DMS53 (cell line): ENCODE data around the gene AUNIP.

ENCODE experiments used
- DNase-seq: peaks from one replicate; lab custom pipeline; 2025; lab: John Stamatoyannopoulos, UW

Gene AUNIP

DNA sequence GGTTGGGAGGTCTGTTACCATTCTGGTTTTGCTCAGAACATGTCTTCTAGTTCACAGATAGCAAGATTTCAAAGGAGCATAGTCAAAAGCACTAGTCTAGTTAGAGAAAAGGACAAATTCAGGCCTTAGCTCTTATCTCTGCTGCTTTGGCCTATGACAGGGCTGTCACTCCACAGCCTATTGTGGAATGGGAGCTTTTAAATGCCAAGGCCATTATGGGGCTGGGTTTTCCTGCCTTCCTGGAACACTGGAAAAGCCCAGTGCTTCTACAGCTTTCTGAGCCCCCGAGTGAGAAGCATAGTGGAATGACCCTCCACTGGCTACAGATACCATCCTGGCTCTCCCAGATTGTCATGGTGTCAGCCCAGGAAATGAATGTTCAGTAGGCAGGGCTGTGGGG is 30.2 kb downstream of the AUNIP start:
- no peak for DNase-seq

DNA sequence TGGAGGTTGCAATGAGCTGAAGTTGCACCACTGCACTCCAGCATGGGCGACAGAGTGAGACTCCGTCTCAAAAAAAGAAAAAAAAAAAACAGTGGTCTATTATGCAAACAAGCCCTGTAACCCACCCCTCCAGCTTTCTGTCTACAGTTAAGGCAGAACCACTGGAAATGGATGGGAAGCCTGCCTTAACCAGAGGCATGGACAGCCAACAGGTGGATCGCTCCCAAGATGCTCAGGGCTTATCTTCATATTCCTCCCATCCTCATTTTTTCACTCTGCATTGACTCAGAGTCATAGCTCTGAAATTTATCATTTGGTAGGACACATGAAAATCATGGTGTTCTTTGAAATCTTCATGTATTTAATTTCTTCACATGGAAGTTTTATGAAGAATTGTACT is 30.8 kb downstream of the AUNIP start:
- DNase-seq = no peak

DNA sequence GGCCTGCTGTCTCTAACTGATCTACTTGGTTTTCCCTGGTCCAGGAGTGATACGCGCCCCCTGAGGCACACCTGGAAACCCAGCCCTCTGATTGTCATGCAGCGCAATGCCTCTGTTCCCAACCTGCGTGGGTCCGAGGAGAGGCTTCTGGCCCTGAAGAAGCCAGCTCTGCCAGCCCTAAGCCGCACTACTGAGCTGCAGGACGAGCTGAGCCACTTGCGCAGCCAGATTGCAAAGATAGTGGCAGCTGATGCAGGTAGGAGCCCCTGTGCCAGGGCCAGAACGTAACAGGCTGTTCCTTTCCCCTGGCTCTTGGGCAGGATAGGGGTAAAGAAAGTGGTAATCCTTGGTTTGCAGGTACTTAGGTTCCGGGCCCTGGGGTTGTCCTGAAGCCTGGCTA is 32.7 kb downstream of the AUNIP start:
- no peak for DNase-seq

DNA sequence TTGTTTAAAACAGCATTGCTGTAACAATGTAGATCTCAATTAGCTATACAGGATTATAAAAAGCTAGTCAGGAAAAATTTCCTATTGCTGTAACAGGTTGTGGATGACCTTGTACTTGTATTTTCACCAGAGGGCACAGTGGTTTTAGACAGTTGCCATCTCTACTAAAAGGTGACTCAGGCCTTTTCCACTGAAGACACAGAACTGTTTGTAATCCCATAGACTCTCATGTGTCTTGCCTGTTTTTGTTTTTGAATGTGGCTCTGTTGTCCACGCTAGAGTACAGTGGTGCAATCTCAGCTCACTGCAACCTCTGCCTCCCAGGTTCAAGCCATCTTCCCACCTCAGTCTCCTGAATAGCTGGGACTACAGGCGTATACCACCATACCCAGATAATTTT is 33.7 kb downstream of the AUNIP start:
- no peak for DNase-seq

DNA sequence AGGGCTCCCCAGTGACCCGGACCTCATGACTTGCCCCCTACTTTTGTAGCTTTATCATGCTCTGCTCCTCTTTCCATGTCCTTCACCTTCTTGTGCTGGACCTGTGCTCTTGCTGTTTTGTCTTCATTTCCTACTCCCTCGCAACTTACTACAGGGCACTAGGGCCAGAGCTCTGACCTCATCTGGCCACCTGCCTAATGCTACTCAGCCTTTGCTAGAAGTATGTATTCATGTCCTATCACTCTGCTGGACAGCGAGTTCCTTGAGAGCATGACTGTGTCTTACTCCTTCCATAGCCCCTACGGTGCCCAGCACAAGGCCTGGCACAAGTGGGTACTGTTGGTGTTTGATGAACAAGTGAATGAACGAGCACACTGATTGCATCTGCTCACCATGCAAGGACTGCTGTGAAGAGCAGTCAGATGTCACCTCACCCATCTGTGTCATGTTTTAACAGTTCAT is 37.6 kb downstream of the AUNIP start:
- DNase-seq = peak; percentile 37

DNA sequence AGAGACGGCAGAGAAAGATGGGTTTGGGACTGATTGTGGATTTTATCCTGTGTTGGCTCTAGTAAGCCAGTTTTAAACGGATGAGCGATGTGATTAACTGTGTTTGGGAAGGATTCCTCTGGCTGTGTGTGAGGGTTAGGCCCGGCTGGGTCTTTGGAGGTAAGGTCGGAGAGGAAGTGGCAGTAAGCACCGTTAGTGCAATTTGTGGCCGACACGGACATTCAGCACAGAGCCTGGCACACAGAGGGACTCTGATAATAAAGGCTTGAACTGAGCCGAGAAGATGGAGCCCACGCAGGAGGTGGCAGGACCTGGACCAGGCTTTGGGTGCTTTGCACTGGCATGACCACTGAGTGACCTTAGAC is 38.2 kb downstream of the AUNIP start:
- DNase-seq = peak; percentile 57

DNA sequence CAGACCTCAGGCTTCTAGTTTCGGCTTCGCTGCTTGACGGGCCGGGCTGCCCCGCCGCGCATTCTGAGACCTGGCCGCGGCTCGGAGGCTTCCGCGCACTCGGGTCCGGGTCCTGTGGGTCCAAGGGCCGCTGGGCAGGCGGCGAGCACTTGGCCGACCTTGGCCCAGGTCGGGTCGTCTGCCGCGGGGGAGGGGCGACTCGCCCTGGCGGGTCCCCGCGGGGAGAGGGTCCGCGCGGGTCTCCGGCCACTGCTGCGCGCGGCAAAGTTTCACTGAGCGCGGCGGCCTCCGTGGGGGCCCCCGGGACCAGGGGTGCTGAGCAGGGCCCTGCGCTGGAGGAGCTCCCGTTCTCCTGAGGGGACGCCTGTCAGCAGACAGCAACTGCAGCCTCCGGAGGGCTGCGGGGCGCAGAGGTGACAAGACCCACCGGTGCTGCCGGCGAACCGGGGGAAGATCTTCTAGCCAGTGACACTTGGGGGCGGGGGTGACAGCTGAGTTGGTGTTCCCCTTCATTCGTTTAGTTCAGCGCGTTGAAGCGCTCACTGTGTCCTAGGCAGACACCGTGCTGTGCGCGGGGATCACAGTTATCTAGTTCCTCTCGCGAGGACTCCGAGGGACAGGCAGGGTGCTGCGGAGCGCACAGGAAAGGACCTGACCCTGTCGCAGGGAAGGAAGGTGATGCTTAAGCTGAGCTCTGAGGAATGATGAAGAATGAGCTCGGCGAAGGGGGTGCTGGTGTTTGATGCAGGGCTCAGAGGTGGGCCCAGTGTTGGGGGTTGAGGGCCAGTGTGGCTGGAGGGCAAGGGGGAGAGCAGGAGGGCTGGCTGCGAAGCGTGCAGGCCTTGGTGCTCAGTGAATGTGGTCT is 38.8 kb downstream of the AUNIP start:
- DNase-seq = peak; percentile 91

DNA sequence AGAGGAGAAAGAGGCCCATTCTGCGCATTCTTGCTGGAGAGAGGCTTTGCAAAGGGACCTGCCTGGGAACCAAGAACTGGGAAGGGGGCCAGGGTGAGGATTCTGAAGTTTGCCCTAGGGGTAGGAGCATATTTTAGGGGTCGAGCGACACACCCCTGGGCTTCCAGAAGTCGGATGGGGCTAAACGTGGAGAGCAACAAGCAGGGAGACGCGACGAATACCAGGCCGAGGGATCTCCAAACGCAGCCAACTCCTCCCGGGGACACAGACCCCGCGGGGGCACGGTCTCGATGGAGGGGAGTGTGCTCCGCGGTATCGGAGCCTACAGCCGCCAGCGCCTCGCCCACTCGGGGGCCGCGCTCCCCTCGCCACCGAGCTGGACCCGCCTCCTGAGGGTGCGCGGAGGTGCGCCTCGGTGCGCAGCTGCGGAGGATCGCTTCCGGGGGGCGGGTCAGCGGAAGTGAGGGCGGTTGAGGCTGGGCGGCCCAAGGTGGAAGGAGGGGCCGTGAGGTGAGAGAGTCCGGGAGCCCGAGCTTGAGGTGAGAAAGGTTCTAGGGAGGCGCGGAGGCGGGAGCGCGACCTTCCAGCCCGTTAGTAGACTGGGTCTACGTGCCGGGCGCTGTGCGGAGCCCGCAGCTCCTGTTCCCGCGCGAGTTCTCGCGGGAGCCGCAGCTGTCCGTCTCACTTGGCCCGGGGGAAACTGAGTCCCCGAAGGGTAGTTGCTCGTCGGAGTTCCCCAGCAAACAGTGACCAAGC is 39.6 kb downstream of the AUNIP start, which contains the start of gene MTFR1L:
Gene MTFR1L, plus strand, starts transcription at position 464 of the 756 bp plus-strand sequence. CDS start 3,151 bp downstream, outside the sequence.
- DNase-seq = peak; percentile 97

DNA sequence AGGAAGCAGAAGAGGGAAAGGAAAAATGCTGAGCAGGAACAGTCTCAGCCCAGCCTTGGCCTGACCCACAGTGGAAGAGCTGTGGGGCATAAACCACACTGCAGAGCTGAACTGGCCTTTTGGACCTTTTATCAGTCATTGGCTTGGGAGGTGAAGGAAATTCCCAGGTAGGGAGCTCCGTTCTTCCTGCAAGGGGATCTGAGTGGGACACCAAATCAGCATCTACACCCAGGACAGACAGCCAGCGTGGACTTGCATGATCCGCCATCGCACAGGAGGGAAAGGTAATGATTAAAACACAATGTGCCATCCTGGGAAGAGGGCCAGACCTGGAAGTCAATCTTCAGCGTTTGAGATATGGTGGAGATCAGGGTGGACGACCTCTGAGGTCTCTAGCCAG is 40.7 kb downstream of the AUNIP start:
- no peak for DNase-seq

DNA sequence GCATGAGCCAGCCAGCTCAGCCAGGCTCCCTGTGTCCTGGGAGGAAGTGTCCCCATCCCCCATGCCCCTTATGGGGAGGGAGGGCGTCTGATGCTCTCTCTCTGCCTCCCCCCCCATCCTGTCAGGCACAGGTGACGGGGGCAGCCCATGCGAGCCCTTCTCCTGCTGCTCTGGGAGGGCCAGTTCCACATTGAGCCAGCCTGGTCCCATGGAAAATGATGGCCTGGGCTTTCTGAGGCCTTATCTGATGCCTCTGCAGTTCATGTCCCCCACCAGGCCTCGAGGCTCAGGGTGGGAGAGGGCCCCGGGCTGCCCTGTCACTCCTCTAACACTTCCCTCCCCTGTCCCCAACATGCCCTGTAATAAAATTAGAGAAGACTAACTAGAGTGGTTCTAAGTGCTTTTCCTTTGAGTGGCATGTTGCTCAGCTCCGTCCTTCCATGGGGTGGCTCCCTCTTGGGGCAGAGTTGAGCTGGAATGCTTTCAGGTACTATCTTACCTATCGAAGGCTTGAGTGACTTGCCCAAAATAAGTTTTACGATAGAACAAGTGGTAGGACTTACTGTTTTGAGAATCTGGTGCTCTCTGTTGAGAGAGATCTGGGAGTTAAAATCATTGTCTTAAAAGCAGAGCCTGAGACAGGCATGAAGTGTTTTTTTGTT is 41.3 kb downstream of the AUNIP start:
- DNase-seq = peak; percentile 23

DNA sequence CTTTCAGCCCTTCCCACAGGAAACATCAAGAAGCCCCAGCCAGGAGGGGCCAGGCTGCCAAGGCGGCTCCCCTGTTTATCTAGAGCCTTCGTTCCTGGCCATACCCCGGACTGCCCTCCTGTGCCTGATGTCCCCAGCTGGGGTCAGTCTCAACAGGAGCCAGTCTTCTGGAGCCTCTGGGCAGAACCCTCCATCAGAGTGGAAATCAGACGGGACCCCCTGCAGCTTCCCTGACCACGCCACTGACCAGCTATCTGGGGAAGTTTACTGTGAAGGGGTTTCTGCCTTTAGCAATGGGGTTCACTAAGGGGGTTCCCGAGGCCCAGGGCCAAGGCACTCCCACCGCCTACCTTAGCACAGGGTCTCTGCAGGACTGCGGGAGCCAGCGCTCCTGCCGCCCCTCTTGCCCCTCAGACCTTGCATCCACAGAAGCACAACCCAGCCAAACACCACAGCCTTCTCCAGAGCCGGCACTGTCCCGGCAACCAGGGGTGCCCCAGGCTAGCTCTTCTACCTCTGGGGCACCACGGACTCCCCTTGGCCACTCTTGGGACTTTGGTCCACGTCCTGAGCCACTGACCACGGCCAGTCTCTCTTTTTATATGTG is 43.0 kb downstream of the AUNIP start:
- DNase-seq = no peak

DNA sequence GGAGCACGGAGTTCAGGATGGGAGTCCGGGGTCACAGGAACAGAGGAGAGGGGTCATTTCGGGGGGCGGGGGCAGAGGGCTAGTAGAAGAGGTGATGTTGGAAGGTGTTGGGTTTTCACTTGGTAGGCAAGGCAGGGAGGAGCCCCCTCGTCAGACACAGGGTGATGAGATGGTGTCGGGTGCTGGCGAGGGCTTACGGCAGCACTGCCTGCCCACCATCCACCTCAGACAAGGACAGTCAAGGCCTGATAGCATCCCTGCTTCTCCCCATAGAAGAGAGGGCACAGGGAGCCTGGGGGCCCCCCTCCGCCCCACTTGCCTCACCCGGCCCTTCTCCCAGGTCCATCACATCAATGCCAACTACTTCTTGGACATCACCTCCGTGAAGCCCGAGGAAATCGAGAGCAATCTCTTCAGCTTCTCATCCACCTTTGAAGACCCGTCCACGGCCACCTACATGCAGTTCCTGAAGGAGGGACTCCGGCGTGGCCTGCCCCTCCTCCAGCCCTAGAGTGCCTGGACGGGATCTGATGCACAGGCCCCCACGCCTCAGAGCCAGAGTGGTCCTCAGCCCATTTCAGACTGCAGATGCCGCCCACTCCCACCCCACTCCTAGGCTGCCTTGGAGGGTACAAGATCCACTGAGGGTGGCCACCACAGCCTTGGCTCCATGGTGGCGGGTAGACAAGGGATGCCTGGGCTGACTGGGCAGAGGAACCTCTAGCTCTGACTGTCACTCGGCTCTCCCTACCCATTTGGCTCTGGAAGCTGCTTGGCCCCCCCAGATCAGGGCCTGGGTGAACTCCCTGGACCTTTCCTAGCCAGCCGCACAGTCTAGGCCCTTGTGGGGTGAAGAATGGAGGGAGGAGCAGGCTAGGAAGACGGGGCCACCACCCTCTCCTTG is 43.8 kb downstream of the AUNIP start:
- no peak for DNase-seq

DNA sequence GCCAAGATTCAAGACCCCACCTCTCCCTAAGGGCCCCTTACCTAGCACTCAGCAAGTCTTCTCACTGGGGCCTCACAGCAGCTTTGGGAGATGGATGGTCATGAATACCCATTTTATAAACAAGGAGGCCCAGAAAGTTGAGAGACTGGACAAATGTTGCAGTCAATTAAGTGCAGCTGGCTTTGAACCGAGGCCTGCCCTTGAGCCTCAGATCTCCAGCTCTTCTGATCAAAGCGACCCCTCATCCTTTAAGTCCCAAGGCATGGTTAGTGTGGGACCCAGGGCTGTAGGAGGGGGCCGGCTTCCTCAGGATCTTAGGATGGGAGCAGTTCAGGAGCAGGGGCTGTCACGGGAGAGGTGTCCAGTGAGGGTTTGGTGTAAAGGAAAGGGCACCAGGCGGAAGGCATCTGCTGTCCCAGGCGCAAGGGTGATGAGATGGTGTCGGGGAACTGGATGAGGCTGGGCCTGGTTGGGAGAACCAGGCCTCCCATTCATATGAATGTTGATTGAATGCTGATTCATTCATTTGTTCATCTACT is 44.6 kb downstream of the AUNIP start:
- DNase-seq = no peak

DNA sequence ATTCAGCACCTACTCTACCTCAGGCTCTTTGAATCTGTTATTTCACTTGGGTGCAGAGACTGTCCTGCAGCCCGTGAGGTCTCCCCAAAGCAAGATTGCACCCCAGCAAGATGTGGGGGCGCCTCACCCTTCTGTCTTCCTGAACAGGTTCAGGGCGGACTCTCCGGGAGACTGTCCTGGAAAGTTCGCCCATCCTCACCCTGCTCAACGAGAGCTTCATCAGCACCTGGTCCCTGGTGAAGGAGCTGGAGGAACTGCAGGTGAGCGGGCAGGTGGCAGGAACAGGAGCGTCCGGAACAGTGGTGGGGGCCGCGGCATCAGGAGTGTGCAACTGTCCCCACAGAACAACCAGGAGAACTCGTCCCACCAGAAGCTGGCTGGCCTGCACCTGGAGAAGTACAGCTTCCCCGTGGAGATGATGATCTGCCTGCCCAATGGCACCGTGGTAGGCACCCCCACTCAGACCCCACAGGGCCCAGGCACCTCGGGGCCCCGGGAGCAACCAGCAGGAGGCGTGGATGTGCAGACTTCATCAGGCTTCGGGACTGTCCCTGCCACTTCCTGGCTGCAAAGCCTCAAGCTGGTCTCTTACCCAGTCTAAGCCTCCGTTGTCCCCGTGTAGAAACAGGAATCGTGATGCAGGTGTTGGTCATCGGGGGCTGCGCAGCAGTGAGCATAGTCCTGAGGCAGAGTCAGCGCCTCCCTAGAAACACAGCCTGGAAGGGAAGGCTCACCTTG is 45.4 kb downstream of the AUNIP start:
- DNase-seq = no peak

DNA sequence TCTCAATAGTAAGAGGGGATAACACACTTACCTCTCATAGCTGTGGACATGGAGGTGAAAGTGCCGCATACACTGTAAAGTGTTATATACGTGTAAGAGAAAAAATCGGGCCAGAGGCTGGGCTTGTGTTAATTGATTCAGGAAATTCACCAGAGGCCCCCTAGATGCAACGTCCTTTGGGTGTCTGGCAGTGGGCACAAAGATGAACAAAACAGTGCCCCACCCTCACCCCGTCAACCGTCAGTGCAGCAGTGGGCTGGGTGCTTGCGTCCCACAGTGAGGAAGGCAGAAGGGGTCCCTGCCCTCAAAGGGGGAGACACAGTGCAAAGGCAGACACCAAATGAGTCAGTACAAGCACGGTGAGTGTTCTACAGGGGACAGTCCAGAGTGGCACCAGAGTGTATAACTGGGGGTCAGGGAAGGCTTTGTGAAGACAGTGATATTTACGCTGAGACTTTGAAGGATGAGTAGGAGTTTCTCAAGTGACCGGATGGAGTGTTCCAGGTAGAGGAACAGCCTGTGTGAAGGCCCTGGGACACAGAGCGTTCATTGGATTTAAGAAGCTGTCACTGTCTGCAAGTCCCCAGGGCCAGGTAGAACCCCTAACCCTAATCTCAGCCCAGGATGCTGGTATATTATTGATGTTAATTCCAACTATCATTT is 46.1 kb downstream of the AUNIP start:
- DNase-seq = no peak

DNA sequence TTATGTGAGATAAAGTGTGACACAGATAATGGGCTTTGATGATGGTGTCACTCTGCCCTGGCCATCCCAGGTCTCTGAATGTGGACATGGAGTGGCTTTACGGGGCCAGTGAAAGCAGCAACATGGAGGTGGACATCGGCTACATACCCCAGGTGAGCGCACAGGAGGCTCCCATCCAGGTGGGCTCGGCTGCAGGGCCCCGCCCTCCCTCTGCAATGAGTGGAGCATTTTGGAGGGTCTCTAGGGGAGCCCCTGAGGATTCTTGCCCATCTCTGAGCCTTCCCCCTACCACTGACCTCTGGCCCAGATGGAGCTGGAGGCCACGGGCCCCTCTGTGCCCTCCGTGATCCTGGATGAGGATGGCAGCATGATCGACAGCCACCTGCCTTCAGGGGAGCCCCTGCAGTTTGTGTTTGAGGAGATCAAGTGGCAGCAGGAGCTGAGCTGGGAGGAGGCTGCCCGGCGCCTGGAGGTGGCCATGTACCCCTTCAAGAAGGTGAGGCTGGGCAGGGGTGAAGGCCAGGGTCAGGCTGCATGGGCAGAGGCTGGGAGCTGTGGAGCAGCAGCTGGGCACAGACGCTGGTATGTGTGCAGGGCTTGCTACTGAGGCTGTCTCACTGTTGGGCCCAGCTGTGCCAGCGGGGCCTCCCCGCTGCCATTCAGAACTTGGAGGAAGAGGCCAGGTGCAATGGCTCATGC is 47.7 kb downstream of the AUNIP start:
- DNase-seq = no peak

DNA sequence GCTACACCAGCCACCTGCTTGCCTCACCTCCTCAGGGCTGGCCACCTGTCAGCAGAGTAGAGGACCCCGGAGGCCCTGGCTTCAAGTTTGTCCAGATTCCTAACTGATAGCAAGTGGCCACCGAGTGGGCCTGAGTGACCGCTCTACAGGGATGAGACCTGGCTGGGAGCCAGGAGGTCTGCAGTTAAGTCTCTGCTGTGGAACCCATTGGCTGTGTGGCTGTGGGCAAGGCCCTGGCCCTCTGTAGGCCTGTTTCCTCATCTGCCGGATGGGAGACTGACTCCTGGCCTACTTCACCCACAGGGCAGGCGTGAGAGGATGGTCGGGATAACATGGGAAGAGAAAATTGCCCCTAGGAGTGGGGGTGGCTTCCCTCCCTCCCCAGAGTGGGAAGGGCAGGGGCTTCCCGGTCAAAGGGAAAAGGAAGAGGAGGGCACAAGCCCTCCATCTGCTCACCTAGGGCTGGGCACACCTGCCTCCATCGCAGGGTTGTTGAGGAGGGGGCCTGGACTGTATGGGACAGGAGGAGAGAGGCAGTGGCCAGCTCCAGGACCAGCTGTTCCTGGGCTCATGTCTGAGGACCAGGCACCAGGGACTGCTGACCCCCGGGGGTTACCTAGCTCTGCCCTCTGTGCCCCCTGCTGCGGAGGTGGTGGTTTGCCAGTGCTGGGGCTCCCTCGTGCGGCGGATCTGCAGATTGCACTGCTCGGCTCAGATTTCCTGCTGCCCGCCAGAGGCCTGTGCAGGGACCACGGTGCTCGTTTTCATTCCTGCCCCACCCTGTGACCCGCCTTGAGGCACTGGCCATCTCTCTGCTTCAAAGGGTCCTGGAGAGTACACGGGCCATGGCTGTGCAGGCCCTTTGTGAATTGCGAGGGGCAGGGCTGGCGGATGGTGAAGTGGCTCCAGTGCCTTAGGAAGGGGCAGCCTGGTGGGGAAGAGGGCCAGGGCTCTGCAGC is 48.6 kb downstream of the AUNIP start:
- DNase-seq = peak; percentile 65

DNA sequence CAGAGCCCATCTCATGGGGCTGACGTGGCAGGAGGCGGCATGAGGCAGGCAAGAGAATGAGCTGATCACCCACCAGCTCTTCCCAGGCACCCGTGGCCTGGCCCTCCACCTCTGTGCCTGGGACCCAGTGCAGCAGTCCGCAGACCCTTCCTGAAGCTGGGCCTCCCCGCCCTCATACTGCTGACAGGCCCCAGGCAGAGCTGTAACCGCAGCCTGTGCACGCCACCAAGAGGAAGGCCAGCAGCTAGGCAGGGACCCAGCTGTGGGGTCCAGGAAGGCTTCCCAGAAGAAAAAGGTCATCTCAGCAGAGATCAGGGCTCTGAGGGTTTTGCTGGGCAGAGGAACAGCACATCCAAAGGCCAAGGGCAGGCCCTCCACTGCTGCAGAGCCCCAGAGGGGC is 49.3 kb downstream of the AUNIP start:
- no peak for DNase-seq
